Ovary (tissue), 3 donors: Measurements from ENCODE around the gene CA10.

Source experiments
- CTCF ChIP-seq, 3 donors: fragments of 450-650 bp in 2 of 3; fragments of 200-600 bp in 1 of 3; IDR thresholded peaks; one replicate each; pipeline versions ENCODE4 v1.5.1 to v1.8.0; 2016 to 2022; ENCODE audit warnings: antibody characterized with exemption in 3 of 3, mild to moderate bottlenecking in 1 of 3
- EP300 ChIP-seq: sonication (generic); formaldehyde crosslinking; IDR thresholded peaks from one replicate; pipeline ENCODE4 v1.6.1; 2017; ENCODE audit warnings: antibody characterized with exemption
- POLR2A ChIP-seq: fragments of 450-650 bp; IDR thresholded peaks from one replicate; pipeline ENCODE4 v1.6.1; 2017; ENCODE audit warnings: antibody characterized with exemption, mild to moderate bottlenecking, moderate library complexity
- donor health status: DM: no; HTN: no; CAD: no.

- TF ChIP-seq CTCF (IDR thresholded peaks at IDR 0.05) (no peak), POLR2A (no peak), EP300 (no peak)
These were observed 418.0 kb downstream of the CA10 start for GRCh38 chr17:51740531-51740930.
